Esophagus muscularis mucosa (tissue), 4 donors: ENCODE data around the gene EVI5L. TPM values are rescaled to one million over a fixed set of nuclear protein-coding genes. Genes with fewer than 3 reads are reported as not detected.

Experiments used
- DNase-seq: peaks from one replicate; pipeline ENCODE4 v3.0.0-alpha.2; 2017; ENCODE audit errors: extremely low spot score
- H3K27ac ChIP-seq, 4 donors: fragments of 200-600 bp; sonication (generic); replicated peaks in 1 of 4; 1 replicate in 3 of 4; 2 replicates in 1 of 4; pipeline ENCODE4 v1.5.1; 2016 to 2019; ENCODE audit warnings: mild to moderate bottlenecking in 1 of 4
- H3K27me3 ChIP-seq, 4 donors: fragments of 200-600 bp; sonication (generic); one replicate each; pipeline versions ENCODE4 v1.5.1 to v1.6.0; 2016 to 2019
- H3K36me3 ChIP-seq, 4 donors: fragments of 200-600 bp; sonication (generic); one replicate each; pipeline ENCODE4 v1.5.1; 2016 to 2019
- H3K4me1 ChIP-seq, 4 donors: fragments of 200-600 bp; sonication (generic); one replicate each; pipeline ENCODE4 v1.5.1; 2016 to 2019
- H3K4me3 ChIP-seq, 4 donors: fragments of 200-600 bp; sonication (generic); 1 replicate in 2 of 4; 2 replicates in 2 of 4; pipeline ENCODE4 v1.5.1; 2016 to 2019; ENCODE audit warnings: mild to moderate bottlenecking in 4 of 4, moderate library complexity in 1 of 4
- H3K9me3 ChIP-seq, 4 donors: fragments of 200-600 bp; sonication (generic); 1 replicate in 3 of 4; 2 replicates in 1 of 4; pipeline ENCODE4 v1.5.1; 2016 to 2019
- CTCF ChIP-seq, 3 experiments: fragments of 200-600 bp in 2 of 3; fragments of 450-650 bp in 1 of 3; sonication (generic) in 2 of 3; IDR thresholded peaks; one replicate each; pipeline ENCODE4 v1.5.1; 2017 to 2019; ENCODE audit warnings: antibody characterized with exemption in 3 of 3, mild to moderate bottlenecking in 2 of 3, moderate library complexity in 1 of 3
- EP300 ChIP-seq: sonication (generic); formaldehyde crosslinking; IDR thresholded peaks from one replicate; pipeline ENCODE4 v1.6.1; 2017; ENCODE audit warnings: antibody characterized with exemption
- POLR2A ChIP-seq: fragments of 450-650 bp; IDR thresholded peaks from one replicate; pipeline ENCODE4 v1.6.1; 2017; ENCODE audit warnings: antibody characterized with exemption, moderate library complexity, mild to moderate bottlenecking, low read depth
- POLR2AphosphoS5 ChIP-seq, 2 donors: sonication (generic); formaldehyde crosslinking; IDR thresholded peaks; one replicate each; pipeline ENCODE4 v1.6.1; 2017; ENCODE audit warnings: antibody characterized with exemption in 2 of 2
- WGBS: methylation state at CpG from one replicate; pipeline ENCODE4 v1.1.5; 2018; 5-methylcytosine and 5-hydroxymethylcytosine counted together
- intact Hi-C: fragments of 100-400 bp; cut with DNase I; formaldehyde crosslinking; loops from one replicate; pipeline ENCODE4 v1.15.1; 2023
- total RNA-seq, 4 donors: library from RNA; depleted of rRNA; stranded (reverse); fragments of >200 nt; gene quantifications; one replicate each; pipeline versions ENCODE4 v1.1.0 to v1.2.1, GENCODE V29; 2016

EVI5L gene
- total RNA-seq, 4 donors from 2014 or later, result 19.9 to 42.0 (median 29.2) TPM

GRCh38 chr19:7872306-7873204, 42.5 kb downstream of the EVI5L start:
- H3K4me3 ChIP-seq, result peak overlapping the region in 3 of 4 donors; percentile 11 to 40 (median 29)
- intact Hi-C loops, result no loop called here
- H3K27me3 ChIP-seq, result peaks cover 3 to 69% (median 33%) of the 10 kb centered on the region in 4 donors
- peaks cover 34 to 71% (median 60%) of the 10 kb centered on the region in 4 donors for H3K4me1 ChIP-seq
- no peaks in the 10 kb centered on the region for H3K36me3 ChIP-seq
- WGBS, result 58% methylated on average over 47 of the region's 47 CpGs
- no peak for TF ChIP-seq CTCF (IDR thresholded peaks at IDR 0.05)
- TF ChIP-seq EP300, result no peak
- TF ChIP-seq POLR2AphosphoS5 (IDR thresholded peaks at IDR 0.05), result no peak
- no peak for TF ChIP-seq POLR2A
- no peaks in the 10 kb centered on the region for H3K9me3 ChIP-seq
- no peak overlapping the region for H3K27ac ChIP-seq
- DNase-seq, result no peak

GRCh38 chr19:7873304-7874075, 43.5 kb downstream of the EVI5L start:
- no peaks in the 10 kb centered on the region for H3K36me3 ChIP-seq
- H3K9me3 ChIP-seq, result no peaks in the 10 kb centered on the region
- H3K4me3 ChIP-seq, result peak overlapping the region; percentile 33 to 51 (median 34)
- TF ChIP-seq EP300 (no peak), POLR2AphosphoS5 (IDR thresholded peaks at IDR 0.05) (no peak), CTCF (IDR thresholded peaks at IDR 0.05) (no peak), POLR2A (no peak)
- intact Hi-C loops, result no loop called here
- H3K27ac ChIP-seq, result no peak overlapping the region
- H3K4me1 ChIP-seq, result peaks cover 30 to 63% (median 55%) of the 10 kb centered on the region in 4 donors
- 64% methylated on average over 3 of the region's 53 CpGs for WGBS
- no peak for DNase-seq
- H3K27me3 ChIP-seq, result peaks cover 3 to 59% (median 30%) of the 10 kb centered on the region in 4 donors

- Histone ChIP-seq H3K36me3 (no peaks in the 10 kb centered on the region), H3K4me1 (peaks cover 23 to 55% (median 47%) of the 10 kb centered on the region in 4 donors), H3K27me3 (peaks cover 3 to 61% (median 30%) of the 10 kb centered on the region in 4 donors), H3K4me3 (peak within 1 kb of the TSS; percentile 33 to 51 (median 34)), H3K27ac (no peak within 1 kb of the TSS), H3K9me3 (no peaks in the 10 kb centered on the region)
- no peak for TF ChIP-seq POLR2A
- no peak for TF ChIP-seq POLR2AphosphoS5 (IDR thresholded peaks at IDR 0.05)
- no peak for TF ChIP-seq EP300
- no peak for TF ChIP-seq CTCF (IDR thresholded peaks at IDR 0.05)
- intact Hi-C loops, result no loop called here
- DNase-seq, result no peak
- WGBS, result 0% methylated on average over 7 of the region's 88 CpGs
These were observed 44.3 kb downstream of the EVI5L start, which contains the start of gene PRR36 for GRCh38 chr19:7874076-7874896. TSS of gene PRR36 (minus strand) at chr19:7874390. CDS start at chr19:7873689, 701 bp downstream.

GRCh38 chr19:7874897-7875273, 44.9 kb downstream of the EVI5L start:
- TF ChIP-seq EP300 (no peak), POLR2A (no peak), CTCF (IDR thresholded peaks at IDR 0.05) (no peak), POLR2AphosphoS5 (IDR thresholded peaks at IDR 0.05) (no peak)
- H3K36me3 ChIP-seq, result no peaks in the 10 kb centered on the region
- no peaks in the 10 kb centered on the region for H3K9me3 ChIP-seq
- 41% methylated on average over 12 of the region's 12 CpGs for WGBS
- intact Hi-C loops, result no loop called here
- H3K27me3 ChIP-seq, result peaks cover 3 to 66% (median 30%) of the 10 kb centered on the region in 4 donors
- H3K27ac ChIP-seq, result no peak overlapping the region
- H3K4me3 ChIP-seq, result peak overlapping the region in 3 of 4 donors; percentile 33 to 51 (median 34)
- peaks cover 18 to 49% (median 41%) of the 10 kb centered on the region in 4 donors for H3K4me1 ChIP-seq
- no peak for DNase-seq
